Thyroid gland (tissue), 4 donors: ENCODE data around the gene MYLK4. TPM values are rescaled to one million over a fixed set of nuclear protein-coding genes. Genes with fewer than 3 reads are reported as not detected.

Source experiments
- DNase-seq, 2 donors: peaks; one replicate each; pipeline ENCODE4 v3.0.0-alpha.2; 2019
- H3K27ac ChIP-seq, 3 donors: fragments of 200-600 bp; sonication (generic); 1 replicate in 2 of 3; 2 replicates in 1 of 3; pipeline ENCODE4 v1.5.1; 2016 to 2019; ENCODE audit warnings: mild to moderate bottlenecking in 1 of 3, moderate library complexity in 1 of 3
- H3K27me3 ChIP-seq: fragments of 200-600 bp; sonication (generic); one replicate; pipeline ENCODE4 v1.5.1; 2019
- H3K36me3 ChIP-seq, 2 donors: fragments of 200-600 bp; sonication (generic); one replicate each; pipeline ENCODE4 v1.5.1; 2016 to 2019
- H3K4me1 ChIP-seq, 2 donors: fragments of 200-600 bp; sonication (generic); one replicate each; pipeline ENCODE4 v1.5.1; 2017 to 2019
- H3K4me3 ChIP-seq, 3 donors: fragments of 200-600 bp; sonication (generic); replicated peaks in 1 of 3; 1 replicate in 2 of 3; 2 replicates in 1 of 3; pipeline ENCODE4 v1.5.1; 2016; ENCODE audit warnings: mild to moderate bottlenecking in 1 of 3
- H3K9me3 ChIP-seq: fragments of 200-600 bp; sonication (generic); one replicate; pipeline ENCODE4 v1.5.1; 2017
- POLR2A ChIP-seq, 2 donors: fragments of 450-650 bp; IDR thresholded peaks; one replicate each; pipeline ENCODE4 v1.6.1; 2017; ENCODE audit warnings: antibody characterized with exemption in 2 of 2, mild to moderate bottlenecking in 2 of 2, moderate library complexity in 1 of 2
- WGBS, 2 donors: methylation state at CpG; one replicate each; pipeline ENCODE4 v1.1.5; 2017; 5-methylcytosine and 5-hydroxymethylcytosine counted together
- intact Hi-C: fragments of 100-400 bp; cut with DNase I; formaldehyde crosslinking; loops from one replicate; pipeline ENCODE4 v1.15.1; 2023
- total RNA-seq, 4 donors: library from RNA; depleted of rRNA; stranded (reverse); fragments of >200 nt; gene quantifications; one replicate each; pipeline ENCODE4 v1.2.3, GENCODE V29; 2016
- TF ChIP-seq, protein P1 (sequence below), 6 experiments: fragments of 200-600 bp in 3 of 6; fragments of 450-650 bp in 3 of 6; sonication (generic) in 3 of 6; IDR thresholded peaks; one replicate each; pipeline ENCODE4 v1.5.1; 2016 to 2019; ENCODE audit warnings: antibody characterized with exemption in 6 of 6, mild to moderate bottlenecking in 2 of 6, inconsistent platforms in 1 of 6, moderate library complexity in 1 of 6

MYLK4 gene
- total RNA-seq, 4 donors from 2014 or later: 0.94 to 1.8 (median 1.1) TPM

DNA sequence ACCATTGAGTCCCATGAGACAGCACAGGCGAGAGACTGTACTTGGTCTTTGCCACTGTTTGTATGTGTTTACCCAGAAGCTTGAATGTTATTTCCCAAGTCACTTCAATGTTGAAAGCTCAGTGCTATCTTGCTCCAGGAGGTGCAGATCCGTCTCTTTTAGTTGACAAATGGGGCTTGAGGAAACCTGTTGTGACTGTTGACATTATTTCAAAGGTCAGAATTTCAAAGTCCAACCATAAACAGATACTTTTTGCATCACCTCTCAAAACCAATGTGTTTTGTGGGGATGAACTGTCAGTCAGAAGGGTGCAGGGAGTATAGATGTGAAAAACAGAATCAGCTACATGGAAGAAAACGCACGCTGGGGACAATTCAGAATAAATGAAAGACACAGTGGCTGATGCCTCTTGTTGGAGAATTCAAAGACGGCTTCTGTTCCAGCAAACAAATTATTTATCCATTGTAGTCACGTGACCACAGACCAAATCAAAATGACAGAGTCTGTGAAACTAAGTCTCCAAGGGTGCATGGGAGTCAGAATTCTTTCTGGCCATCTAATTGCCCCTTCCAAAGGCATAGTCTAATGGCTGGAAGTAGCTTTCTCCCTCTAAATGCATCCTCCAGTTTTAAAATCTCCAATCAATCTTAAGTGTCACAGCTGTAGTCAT is 83.7 kb downstream of the MYLK4 start:
- Histone ChIP-seq H3K9me3 (no peaks in the 10 kb centered on the region), H3K4me3 (no peak overlapping the region), H3K27ac (no peak overlapping the region), H3K27me3 (no peaks in the 10 kb centered on the region), H3K36me3 (no peaks in the 10 kb centered on the region), H3K4me1 (no peaks in the 10 kb centered on the region)
- DNase-seq: no peak
- TF ChIP-seq, protein P1, sequence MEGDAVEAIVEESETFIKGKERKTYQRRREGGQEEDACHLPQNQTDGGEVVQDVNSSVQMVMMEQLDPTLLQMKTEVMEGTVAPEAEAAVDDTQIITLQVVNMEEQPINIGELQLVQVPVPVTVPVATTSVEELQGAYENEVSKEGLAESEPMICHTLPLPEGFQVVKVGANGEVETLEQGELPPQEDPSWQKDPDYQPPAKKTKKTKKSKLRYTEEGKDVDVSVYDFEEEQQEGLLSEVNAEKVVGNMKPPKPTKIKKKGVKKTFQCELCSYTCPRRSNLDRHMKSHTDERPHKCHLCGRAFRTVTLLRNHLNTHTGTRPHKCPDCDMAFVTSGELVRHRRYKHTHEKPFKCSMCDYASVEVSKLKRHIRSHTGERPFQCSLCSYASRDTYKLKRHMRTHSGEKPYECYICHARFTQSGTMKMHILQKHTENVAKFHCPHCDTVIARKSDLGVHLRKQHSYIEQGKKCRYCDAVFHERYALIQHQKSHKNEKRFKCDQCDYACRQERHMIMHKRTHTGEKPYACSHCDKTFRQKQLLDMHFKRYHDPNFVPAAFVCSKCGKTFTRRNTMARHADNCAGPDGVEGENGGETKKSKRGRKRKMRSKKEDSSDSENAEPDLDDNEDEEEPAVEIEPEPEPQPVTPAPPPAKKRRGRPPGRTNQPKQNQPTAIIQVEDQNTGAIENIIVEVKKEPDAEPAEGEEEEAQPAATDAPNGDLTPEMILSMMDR (IDR thresholded peaks at IDR 0.05): no peak
- TF ChIP-seq POLR2A (IDR thresholded peaks at IDR 0.05): no peak
- WGBS, 2 donors: 74 to 91% methylated on average over 6 of the region's 6 CpGs
- intact Hi-C loops: no loop called here

DNA sequence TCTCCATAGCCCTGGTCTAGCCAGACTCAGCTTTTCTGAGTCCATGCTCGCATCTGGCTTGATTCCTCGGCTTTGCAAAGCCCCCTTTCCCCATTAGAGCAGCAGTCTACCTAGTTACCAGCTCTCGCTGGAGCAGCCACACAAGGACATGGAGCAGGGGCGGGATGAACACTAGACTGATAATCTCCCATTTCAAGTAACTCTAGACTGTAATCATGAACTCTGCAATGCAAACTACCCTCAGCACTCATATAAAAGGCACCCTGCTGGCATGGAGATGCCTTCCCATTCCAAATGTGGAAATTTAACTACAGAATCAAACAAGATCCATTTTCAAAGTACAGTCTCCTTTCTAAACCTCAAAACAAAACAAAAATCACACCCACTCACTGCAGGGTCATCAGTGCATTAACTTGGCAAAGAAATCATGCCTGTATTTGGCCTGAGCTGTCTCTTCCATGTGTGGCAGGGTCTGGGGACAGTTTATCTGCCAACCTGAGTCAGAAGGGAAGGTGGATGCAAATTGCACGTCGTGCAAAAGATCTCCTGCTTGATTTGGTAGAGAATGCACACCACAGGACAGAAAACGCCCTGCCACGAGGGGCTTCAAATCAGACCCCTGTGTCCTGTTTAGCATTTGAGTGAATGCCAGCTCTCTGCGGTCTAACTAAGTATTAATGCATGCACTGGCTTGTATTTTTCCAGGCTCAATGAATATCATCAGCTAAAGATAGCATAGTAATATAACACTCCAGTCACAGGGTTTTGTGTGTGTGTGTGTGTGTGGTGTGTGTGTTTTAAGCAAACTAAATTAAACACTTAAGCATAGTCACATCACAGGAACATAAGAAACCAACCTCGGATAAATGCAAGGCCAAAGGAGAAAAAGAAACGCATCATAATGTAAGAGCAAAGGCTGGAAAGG is 85.3 kb downstream of the MYLK4 start:
- no peak for TF ChIP-seq POLR2A (IDR thresholded peaks at IDR 0.05)
- TF ChIP-seq, protein P1 (IDR thresholded peaks at IDR 0.05): no peak
- Histone ChIP-seq H3K4me3 (no peak overlapping the region), H3K27ac (no peak overlapping the region), H3K36me3 (no peaks in the 10 kb centered on the region), H3K9me3 (no peaks in the 10 kb centered on the region), H3K4me1 (no peaks in the 10 kb centered on the region), H3K27me3 (no peaks in the 10 kb centered on the region)
- intact Hi-C loops: no loop called here
- 61 to 67% methylated on average over 11 of the region's 11 CpGs for WGBS, 2 donors
- no peak for DNase-seq

DNA sequence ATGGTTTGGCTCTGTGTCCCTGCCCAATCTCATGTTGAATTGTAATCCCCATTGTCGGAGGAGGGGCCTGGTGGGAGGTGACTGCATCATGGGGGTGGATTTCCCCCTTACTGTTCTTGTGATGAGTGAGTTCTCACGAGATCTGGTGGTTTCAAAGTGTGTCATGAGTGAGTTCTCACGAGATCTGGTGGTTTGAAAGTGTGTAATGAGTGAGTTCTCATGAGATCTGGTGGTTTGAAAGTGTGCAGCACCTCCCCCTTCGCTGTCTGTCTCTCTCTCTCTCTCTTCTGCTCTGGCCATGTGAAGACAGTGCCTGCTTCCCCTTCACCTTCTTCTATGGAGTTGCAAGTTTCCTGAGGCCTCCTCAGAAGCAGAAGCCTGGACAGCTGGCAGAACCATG is 87.6 kb downstream of the MYLK4 start:
- no peak overlapping the region for H3K27ac ChIP-seq
- intact Hi-C loops: no loop called here
- no peaks in the 10 kb centered on the region for H3K4me1 ChIP-seq
- H3K4me3 ChIP-seq: no peak overlapping the region
- 86 to 88% methylated on average over 4 of the region's 4 CpGs for WGBS, 2 donors
- no peaks in the 10 kb centered on the region for H3K9me3 ChIP-seq
- DNase-seq: no peak
- TF ChIP-seq, protein P1 (IDR thresholded peaks at IDR 0.05): no peak
- TF ChIP-seq POLR2A (IDR thresholded peaks at IDR 0.05): no peak
- no peaks in the 10 kb centered on the region for H3K36me3 ChIP-seq
- no peaks in the 10 kb centered on the region for H3K27me3 ChIP-seq

DNA sequence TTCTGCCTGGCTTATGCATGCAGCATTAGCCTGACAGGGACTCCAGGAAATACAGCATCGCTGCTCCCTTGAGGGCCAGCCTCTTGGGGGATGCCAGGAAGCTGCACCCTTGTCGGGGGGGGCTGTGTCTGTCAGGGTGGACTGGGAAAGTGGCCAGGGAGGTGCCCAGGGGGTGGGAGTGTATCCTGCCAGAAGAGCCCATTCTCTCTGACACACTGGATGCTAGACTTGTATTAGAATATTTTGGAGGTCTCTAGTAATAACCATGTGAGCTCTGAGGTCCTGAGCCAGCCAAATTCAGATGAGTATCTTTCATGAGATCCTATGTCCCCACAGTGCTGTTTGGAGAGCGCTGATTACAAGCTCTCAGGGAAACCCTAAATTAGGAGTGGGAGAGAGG is 89.1 kb downstream of the MYLK4 start:
- intact Hi-C loops: no loop called here
- no peaks in the 10 kb centered on the region for H3K9me3 ChIP-seq
- H3K27ac ChIP-seq: no peak overlapping the region
- no peaks in the 10 kb centered on the region for H3K36me3 ChIP-seq
- H3K4me1 ChIP-seq: no peaks in the 10 kb centered on the region
- H3K4me3 ChIP-seq: no peak overlapping the region
- TF ChIP-seq POLR2A (IDR thresholded peaks at IDR 0.05): no peak
- TF ChIP-seq, protein P1 (IDR thresholded peaks at IDR 0.05): no peak
- DNase-seq: no peak
- H3K27me3 ChIP-seq: no peaks in the 10 kb centered on the region
- WGBS, 2 donors: 61 to 78% methylated on average over 3 of the region's 3 CpGs

DNA sequence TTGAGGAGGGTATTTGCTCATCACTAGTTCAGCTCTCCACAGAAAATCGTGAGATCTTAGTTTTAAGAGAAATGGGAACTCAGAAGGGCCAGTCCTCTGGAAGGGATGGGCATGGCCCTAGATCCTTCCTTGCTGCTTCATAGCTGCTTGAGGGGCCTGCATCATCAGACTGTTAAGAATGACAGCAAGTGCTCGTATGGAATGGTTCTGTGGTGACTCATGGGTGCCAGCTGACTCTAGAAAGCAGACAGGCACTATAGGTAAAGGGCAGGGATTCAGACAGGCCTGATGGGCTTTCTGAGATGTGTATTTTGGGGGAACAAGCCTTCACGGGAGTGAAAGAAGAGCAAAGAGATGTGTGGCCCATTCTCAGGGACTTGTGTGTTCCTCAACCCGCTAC is 90.8 kb downstream of the MYLK4 start:
- TF ChIP-seq POLR2A (IDR thresholded peaks at IDR 0.05): no peak
- Histone ChIP-seq H3K27ac (no peak overlapping the region), H3K4me1 (no peaks in the 10 kb centered on the region), H3K4me3 (no peak overlapping the region), H3K9me3 (no peaks in the 10 kb centered on the region), H3K36me3 (no peaks in the 10 kb centered on the region), H3K27me3 (no peaks in the 10 kb centered on the region)
- WGBS, 2 donors: 81 to 88% methylated on average over 4 of the region's 4 CpGs
- intact Hi-C loops: no loop called here
- no peak for DNase-seq
